Raji (cell line): ENCODE data around the gene MUC21.

Experiments used
- POLR2A ChIP-seq: IDR thresholded peaks from 2 replicates; pipeline ENCODE4 v1.6.1; 2011; ENCODE audit warnings: low read depth, low read length, control low read depth; ENCODE audit not compliant: insufficient read depth

Gene MUC21

DNA sequence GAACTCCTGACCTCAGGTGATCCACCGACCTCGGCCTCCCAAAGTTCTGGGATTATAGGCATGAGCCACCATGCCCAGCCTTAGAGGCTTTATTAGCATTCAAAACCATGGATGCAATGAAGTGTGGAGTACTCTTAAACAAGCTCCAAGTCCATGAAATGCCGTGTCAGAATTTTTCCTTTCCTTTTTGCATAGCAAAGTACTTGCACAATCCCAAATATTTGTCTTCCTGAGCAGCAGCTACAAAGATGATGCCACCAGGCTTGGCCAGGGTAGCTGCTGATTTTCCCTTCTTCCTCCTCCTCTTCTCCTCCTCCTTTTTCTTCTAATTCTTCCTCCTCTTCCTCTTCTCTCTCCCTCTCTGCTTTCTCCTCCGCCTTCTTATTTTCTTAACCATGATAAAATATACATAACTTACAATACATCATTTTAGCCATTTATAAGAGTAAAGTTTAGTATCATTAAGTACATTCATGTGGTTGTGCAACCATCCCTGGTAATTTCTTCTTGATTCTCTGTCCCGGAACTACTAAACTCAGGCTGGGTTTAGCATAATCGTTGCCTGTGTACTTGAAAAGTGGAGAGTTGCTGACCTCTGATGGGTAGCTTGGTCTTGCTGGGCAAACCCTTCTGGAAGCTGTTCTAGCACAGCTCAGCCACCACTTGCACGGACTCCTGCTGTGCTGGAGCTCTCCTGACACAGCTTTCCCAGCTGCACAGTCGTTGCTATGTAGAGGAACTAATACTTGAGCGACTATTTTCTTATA lies 22.4 kb upstream of the MUC21 start:
- no peak for TF ChIP-seq POLR2A

- no peak for TF ChIP-seq POLR2A
Measured at GRCh38 chr6:30962716-30963115, 20.8 kb upstream of the MUC21 start.

DNA sequence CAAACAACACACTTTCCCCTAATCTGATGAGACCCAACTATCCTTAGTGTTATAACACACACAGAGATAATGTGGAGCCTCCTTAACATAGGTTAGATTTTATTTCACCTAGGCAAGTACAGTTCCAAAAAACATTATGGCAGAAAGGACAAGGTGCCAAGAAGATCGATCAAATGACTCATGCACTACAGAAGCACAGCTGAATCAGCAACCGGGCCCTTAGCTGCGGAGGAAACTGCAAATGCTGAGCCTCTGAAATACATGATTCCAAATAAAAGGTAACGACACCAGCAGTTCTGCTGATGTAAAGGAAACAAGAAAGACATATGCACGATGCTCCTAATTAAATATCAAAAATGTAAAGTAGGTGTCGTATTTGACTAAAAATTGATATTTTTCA lies 19.9 kb upstream of the MUC21 start:
- TF ChIP-seq POLR2A: no peak

- TF ChIP-seq POLR2A: no peak
Measured at GRCh38 chr6:30964075-30964474, 19.4 kb upstream of the MUC21 start.

GRCh38 chr6:30965140-30965601 lies 18.3 kb upstream of the MUC21 start:
- TF ChIP-seq POLR2A: no peak

GRCh38 chr6:30966154-30966553 lies 17.4 kb upstream of the MUC21 start:
- TF ChIP-seq POLR2A: no peak

GRCh38 chr6:30970946-30971345 lies 12.6 kb upstream of the MUC21 start:
- no peak for TF ChIP-seq POLR2A

DNA sequence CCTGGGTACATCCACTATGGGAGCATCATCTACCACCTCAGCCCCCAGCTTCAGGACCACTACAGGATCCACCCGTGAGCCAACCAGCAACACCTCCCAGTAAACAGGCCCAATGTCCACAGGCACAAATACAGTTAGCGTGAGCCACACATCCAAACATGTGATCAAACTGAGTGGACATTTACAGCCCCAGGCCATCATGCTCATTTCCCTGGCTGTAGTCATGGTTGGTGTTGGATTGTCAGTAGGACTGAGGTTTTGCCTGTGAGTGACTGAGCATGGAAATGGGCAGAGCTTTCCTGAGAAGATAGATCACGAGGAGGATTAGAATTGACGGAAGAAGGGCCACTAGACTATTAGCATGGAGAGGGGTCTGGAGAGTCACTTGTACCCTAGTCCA lies 10.7 kb upstream of the MUC21 start:
- TF ChIP-seq POLR2A: no peak

DNA sequence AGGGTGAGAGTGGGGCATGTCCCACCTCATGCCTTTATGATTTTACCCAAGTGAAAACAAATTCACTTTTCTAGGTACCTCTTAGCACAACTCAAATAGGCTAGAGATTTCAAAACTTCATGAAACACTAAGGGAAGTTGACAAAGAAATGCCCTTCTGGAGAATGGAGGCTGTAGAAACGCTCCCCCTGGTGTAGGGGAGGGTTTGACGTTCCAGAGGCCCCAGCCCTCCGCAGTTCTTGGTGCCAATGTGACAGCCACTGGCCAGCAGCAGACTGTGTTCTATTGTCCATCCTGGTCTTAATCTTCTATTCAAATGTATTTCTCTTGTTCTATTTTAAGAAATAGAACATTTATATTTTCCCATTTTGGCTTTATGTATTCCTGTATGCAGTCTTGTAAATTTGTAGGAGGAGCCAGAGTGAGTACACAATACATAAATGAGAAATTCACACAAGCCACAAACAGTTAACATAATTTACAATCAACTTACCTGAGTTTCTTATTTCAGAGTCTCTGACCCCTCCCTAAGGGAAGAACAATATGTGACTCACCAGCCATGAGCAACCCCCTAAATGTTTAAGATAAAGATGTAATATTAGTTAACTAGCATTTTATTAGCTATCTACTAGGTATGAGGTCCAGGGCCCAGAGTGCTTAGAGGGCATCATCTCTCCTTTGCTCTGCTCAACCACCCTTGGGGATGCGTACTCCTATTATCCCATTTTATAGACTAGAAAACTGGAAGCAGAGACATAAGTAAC lies 8.8 kb upstream of the MUC21 start:
- no peak for TF ChIP-seq POLR2A

GRCh38 chr6:30979141-30979540 lies 4.4 kb upstream of the MUC21 start:
- no peak for TF ChIP-seq POLR2A

DNA sequence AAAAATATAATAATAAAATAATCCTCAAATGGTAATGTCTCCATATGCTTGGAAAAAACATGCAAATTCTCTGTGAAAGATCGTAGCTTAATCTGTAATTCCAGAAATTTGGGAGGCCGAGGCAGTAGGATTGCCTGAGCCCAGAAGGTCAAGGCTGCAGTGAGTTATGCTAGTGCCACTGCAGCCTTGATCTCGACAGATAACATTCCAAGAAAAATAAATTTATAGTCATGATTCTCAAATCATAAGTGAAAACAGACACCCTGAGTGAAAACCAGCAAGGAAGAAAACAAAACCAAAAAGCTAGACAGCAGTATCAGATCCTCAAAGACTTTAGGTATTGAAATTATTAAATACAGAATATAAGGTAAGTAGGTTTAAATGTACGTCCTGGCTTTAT lies 3.8 kb upstream of the MUC21 start:
- TF ChIP-seq POLR2A: no peak

DNA sequence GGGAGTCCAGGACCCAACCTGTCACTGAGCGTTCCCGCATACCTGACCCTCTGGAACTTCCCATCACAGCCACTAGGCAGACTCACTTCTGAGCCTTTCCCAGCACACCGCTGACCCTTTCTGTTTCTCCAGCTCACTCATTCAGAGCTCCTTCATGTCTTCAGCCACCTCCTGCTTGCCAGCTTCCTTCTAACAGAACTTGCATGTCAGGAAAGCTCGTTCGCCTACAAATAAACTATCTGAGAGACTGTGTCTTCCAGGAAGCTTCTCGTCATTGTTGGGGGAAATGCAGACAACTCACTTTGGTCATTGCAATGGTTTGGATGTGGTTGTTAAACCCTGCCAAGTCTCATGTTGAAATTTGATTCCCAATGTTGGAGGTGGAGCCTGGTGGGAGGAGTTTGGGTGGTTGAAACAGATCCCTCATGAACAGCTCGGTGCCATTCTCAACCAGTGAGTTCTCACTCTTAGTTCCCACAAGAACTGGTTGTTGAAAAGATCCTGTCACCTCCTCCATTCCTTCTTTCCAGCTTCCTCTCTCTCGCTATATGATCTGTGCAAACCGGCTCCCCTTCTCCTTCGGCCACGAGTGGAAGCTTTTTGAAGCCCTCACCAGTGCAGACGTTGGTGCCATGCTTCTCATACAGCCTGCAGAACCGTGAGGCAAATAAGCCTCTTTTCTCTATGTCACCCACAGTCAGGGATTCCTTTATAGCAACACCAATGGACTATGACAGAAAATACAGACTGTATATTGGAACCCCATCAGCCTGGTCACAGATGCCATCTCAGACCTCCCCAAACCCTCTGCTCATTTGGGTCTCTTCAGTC lies 1.4 kb upstream of the MUC21 start:
- TF ChIP-seq POLR2A: no peak

DNA sequence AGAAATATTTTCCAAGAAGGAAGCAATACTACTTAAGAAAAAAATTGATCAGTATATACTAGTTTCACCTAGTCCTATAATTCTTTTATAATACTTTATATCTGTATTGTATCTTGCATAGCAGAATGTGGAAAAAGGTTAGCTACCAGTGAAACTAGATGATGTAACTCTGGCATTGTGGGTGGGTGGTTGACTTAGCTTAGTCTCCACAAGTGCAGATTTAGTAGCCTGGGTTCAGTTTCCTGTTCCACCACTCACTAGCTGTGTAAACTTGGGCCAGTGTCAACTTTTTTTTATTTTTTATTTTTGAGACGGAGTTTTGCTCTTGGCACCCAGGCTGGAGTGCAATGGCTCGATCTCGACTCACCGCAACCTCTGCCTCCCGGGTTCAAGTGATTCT lies 2.0 kb downstream of the MUC21 start:
- no peak for TF ChIP-seq POLR2A

DNA sequence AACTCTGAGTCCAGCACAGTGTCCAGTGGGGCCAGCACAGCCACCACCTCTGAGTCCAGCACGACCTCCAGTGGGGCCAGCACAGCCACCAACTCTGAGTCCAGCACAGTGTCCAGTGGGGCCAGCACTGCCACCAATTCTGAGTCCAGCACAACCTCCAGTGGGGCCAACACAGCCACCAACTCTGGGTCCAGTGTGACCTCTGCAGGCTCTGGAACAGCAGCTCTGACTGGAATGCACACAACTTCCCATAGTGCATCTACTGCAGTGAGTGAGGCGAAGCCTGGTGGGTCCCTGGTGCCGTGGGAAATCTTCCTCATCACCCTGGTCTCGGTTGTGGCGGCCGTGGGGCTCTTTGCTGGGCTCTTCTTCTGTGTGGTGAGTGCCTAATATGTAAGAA lies 3.8 kb downstream of the MUC21 start:
- no peak for TF ChIP-seq POLR2A

DNA sequence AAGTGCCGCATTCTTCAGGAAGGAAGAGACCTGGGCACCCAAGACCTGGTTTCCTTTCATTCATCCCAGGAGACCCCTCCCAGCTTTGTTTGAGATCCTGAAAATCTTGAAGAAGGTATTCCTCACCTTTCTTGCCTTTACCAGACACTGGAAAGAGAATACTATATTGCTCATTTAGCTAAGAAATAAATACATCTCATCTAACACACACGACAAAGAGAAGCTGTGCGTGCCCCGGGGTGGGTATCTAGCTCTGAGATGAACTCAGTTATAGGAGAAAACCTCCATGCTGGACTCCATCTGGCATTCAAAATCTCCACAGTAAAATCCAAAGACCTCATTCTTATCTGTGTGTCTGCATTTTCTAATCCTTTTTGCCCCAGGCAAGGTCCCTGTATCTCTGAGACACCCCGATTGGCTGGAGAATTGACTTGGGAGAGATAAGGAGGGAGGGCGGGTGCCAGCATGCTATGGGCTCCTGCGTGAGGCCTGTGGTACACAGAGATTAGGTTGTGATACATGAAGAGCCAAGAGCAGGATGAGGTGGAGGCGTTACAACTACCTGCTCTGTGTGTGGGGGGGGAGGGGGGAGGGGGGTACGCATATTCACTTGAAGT lies 4.8 kb downstream of the MUC21 start:
- no peak for TF ChIP-seq POLR2A
